OCI-LY7 (cell line): ENCODE measurements around the gene ABCG8. TPM values are rescaled to one million over a fixed set of nuclear protein-coding genes. Genes with fewer than 3 reads are reported as not detected.

Experiments
- BruUV-seq: library from RNA; stranded (reverse); fragments of 400-500 nt; replicated peaks from 2 replicates; lab custom pipeline; 2021; lab: Mats Ljungman, UMichigan
- CTCF ChIA-PET: fragments of 300-600 bp; sonication (Branson Sonifier 250); formaldehyde crosslinking; loops from one replicate; lab custom pipeline; 2022; ENCODE audit warnings: antibody characterized with exemption; ENCODE audit not compliant: unreplicated experiment; lab: Charles Lee
- POLR2A ChIA-PET: fragments of 300-600 bp; sonication (Branson Sonifier 250); formaldehyde crosslinking; loops from one replicate; lab custom pipeline; 2022; ENCODE audit warnings: antibody characterized with exemption; lab: Charles Lee
- DNase-seq: peaks from one replicate; pipeline ENCODE4 v3.0.0-alpha.2; 2015; ENCODE audit warnings: low spot score
- H2AFZ ChIP-seq: fragments of 200-600 bp; sonication (generic), shearing (Covaris generic); 2 replicates; pipeline ENCODE4 v1.6.1; 2014; ENCODE audit warnings: mild to moderate bottlenecking, antibody characterized with exemption, low read length, moderate library complexity
- H3K27ac ChIP-seq: fragments of 200-600 bp; sonication (generic); 2 replicates; pipeline ENCODE4 v1.5.1; 2014; ENCODE audit warnings: mixed run types, low read depth, mild to moderate bottlenecking, moderate library complexity, low read length, inconsistent platforms; ENCODE audit not compliant: poor library complexity, severe bottlenecking
- H3K36me3 ChIP-seq: fragments of 200-600 bp; sonication (generic); 2 replicates; pipeline ENCODE4 v1.6.1; 2014; ENCODE audit warnings: mild to moderate bottlenecking, antibody characterized with exemption, low read length, moderate library complexity, mixed read lengths; ENCODE audit not compliant: insufficient read depth
- H3K4me1 ChIP-seq: fragments of 200-600 bp; sonication (generic); 2 replicates; pipeline ENCODE4 v1.5.1; 2014; ENCODE audit warnings: mild to moderate bottlenecking, low read length; ENCODE audit not compliant: insufficient read depth, poor library complexity, severe bottlenecking
- H3K4me2 ChIP-seq: fragments of 200-600 bp; sonication (generic); 2 replicates; pipeline ENCODE4 v1.6.1; 2014; ENCODE audit warnings: mild to moderate bottlenecking, low read length
- H3K4me3 ChIP-seq: fragments of 200-600 bp; sonication (generic); 2 replicates; pipeline ENCODE4 v1.5.1; 2014; ENCODE audit warnings: mild to moderate bottlenecking, low read depth, low read length; ENCODE audit not compliant: poor library complexity, severe bottlenecking
- H3K79me2 ChIP-seq: fragments of 200-600 bp; sonication (generic); 2 replicates; pipeline ENCODE4 v1.6.1; 2016; ENCODE audit warnings: low read depth, mild to moderate bottlenecking, low read length, moderate library complexity, mixed read lengths; ENCODE audit not compliant: insufficient read depth
- H3K9me2 ChIP-seq: fragments of 200-600 bp; sonication (generic); 2 replicates; pipeline ENCODE4 v1.6.1; 2016; ENCODE audit warnings: mild to moderate bottlenecking, low read length, mixed read lengths; ENCODE audit not compliant: insufficient read depth
- H3K9me3 ChIP-seq: fragments of 200-600 bp; sonication (generic); 2 replicates; pipeline ENCODE4 v1.6.1; 2014; ENCODE audit warnings: mild to moderate bottlenecking, mixed run types, low read length, mixed read lengths
- H4K20me1 ChIP-seq: fragments of 200-600 bp; sonication (generic); 2 replicates; pipeline ENCODE4 v1.6.1; 2014; ENCODE audit warnings: mild to moderate bottlenecking, antibody characterized with exemption, low read length, moderate library complexity, mixed read lengths; ENCODE audit not compliant: insufficient read depth
- EZH2phosphoT487 ChIP-seq: fragments of 200-600 bp; sonication (generic); IDR thresholded peaks from 2 replicates; pipeline ENCODE4 v1.6.1; 2018; ENCODE audit warnings: low read depth, borderline replicate concordance, mild to moderate bottlenecking, mixed run types, antibody characterized with exemption, low read length, moderate library complexity, mixed read lengths
- intact Hi-C: fragments of 100-400 bp; cut with micrococcal nuclease; formaldehyde crosslinking; loops from one replicate; pipeline ENCODE4 v1.10.0; 2022; ENCODE audit not compliant: unreplicated experiment
- total RNA-seq, 2 experiments: library from RNA; depleted of rRNA in 1 of 2; stranded (reverse); fragments of >200 nt in 1 of 2; shearing (Covaris generic) in 1 of 2; gene quantifications; 2 replicates each; pipeline ENCODE4 v1.2.3, GENCODE V29; 2014 to 2022
- TF ChIP-seq, protein P1 (sequence below): fragments of 200-600 bp; sonication (generic); conservative IDR thresholded peaks from 2 replicates; pipeline ENCODE4 v1.5.1; 2014; ENCODE audit warnings: mild to moderate bottlenecking, antibody characterized with exemption, low read length, moderate library complexity, mixed read lengths

Gene ABCG8
- total RNA-seq, 2 experiments from 2014 or later: not detected

DNA sequence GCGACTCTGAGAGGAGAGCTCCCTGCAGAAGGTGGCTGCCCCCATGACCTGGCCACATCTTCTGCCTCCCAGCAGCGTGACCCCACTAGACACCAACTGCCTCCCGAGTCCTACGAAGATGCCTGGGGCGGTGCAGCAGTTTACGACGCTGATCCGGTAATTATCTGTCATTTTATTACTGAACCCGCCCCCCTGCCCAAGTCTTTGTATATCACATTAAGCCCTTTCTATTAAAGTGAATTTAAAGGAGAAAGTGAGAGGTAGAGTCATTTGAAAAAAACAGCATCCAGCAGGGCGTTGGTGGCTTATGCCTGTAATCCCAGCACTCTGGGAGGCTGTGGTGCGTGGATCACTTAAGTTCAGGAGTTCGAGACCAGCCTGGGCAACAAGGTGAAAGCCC is 33.4 kb downstream of the ABCG8 start:
- H3K4me3 ChIP-seq: no peak overlapping the region
- no peak for TF ChIP-seq EZH2phosphoT487
- TF ChIP-seq, protein P1, sequence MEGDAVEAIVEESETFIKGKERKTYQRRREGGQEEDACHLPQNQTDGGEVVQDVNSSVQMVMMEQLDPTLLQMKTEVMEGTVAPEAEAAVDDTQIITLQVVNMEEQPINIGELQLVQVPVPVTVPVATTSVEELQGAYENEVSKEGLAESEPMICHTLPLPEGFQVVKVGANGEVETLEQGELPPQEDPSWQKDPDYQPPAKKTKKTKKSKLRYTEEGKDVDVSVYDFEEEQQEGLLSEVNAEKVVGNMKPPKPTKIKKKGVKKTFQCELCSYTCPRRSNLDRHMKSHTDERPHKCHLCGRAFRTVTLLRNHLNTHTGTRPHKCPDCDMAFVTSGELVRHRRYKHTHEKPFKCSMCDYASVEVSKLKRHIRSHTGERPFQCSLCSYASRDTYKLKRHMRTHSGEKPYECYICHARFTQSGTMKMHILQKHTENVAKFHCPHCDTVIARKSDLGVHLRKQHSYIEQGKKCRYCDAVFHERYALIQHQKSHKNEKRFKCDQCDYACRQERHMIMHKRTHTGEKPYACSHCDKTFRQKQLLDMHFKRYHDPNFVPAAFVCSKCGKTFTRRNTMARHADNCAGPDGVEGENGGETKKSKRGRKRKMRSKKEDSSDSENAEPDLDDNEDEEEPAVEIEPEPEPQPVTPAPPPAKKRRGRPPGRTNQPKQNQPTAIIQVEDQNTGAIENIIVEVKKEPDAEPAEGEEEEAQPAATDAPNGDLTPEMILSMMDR: no peak
- H3K9me3 ChIP-seq: no peaks in the 10 kb centered on the region
- POLR2A ChIA-PET: no interaction called here
- no peaks in the 10 kb centered on the region for H4K20me1 ChIP-seq
- intact Hi-C loops: no loop called here
- H3K79me2 ChIP-seq: no peaks in the 10 kb centered on the region
- no peak overlapping the region for H2AFZ ChIP-seq
- no peaks in the 10 kb centered on the region for H3K36me3 ChIP-seq
- no TSS peak for BruUV-seq
- CTCF ChIA-PET: no interaction called here
- H3K27ac ChIP-seq: no peak overlapping the region
- H3K4me1 ChIP-seq: no peaks in the 10 kb centered on the region
- DNase-seq: no peak
- no peak overlapping the region for H3K4me2 ChIP-seq
- no peaks in the 10 kb centered on the region for H3K9me2 ChIP-seq

DNA sequence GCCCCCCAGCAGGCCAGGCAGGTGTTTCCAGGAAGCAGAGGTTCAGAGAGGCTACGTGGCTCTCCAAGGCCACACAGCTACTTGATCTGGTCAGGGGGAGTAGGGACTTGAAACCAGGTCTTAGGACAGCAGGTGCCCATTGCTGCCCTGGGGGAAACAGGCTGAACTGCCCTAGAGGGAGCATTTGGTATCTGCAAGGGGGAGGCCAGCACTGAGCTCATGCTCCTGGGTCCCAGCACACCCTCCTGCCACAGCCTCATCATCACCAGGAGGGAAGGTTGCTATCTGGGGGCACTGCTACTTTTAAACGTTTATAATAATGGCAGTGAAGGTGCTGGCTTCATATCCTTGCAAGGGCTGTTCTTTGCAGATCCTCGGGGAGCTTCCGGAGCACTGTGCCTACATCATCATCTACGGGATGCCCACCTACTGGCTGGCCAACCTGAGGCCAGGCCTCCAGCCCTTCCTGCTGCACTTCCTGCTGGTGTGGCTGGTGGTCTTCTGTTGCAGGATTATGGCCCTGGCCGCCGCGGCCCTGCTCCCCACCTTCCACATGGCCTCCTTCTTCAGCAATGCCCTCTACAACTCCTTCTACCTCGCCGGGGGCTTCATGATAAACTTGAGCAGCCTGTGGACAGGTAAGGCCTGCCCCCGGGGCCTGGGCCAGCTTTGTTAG is 36.1 kb downstream of the ABCG8 start:
- BruUV-seq: no TSS peak
- Histone ChIP-seq H4K20me1 (no peaks in the 10 kb centered on the region), H3K9me2 (no peaks in the 10 kb centered on the region), H3K9me3 (no peaks in the 10 kb centered on the region), H3K79me2 (no peaks in the 10 kb centered on the region), H3K4me1 (no peaks in the 10 kb centered on the region), H2AFZ (no peak overlapping the region), H3K27ac (no peak overlapping the region), H3K4me2 (no peak overlapping the region), H3K4me3 (no peak overlapping the region), H3K36me3 (no peaks in the 10 kb centered on the region)
- TF ChIP-seq, protein P1: no peak
- no peak for TF ChIP-seq EZH2phosphoT487
- POLR2A ChIA-PET: interaction anchor here (0.6 kb wide), 1 partner anchor 67 kb away, joined by 3 read pairs; no protein-coding TSS in a partner anchor
- DNase-seq: no peak
- intact Hi-C loops: no loop called here
- CTCF ChIA-PET: no interaction called here

DNA sequence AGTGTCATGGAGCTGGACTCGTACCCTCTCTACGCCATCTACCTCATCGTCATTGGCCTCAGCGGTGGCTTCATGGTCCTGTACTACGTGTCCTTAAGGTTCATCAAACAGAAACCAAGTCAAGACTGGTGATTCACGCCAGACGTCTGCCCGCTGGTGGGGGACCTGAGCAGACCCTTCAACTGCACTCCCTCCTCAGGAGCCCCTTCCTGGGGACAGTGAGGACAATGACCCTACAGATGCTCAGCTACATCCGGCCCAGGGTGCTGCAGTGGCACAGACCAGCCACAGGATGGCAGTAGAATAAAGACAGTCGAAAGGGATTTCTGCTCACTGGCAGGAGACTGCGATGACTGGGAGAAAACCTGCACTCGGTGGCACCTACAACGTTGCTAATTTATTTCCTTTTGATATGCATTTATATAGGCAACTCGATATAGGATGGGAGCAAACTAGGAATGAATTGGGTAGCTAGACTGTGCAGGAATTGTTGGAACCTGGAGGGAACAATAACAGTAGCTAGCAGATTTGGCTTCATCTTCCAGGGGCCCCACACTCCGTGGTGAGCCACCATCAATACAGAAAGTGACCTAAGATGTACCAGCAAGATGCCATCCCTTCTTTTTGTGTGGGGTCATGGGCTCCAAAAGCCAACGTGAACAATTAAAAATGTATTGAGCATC is 39.2 kb downstream of the ABCG8 start:
- TF ChIP-seq EZH2phosphoT487: no peak
- TF ChIP-seq, protein P1: peak; percentile 93
- DNase-seq: peak; percentile 63
- H3K4me2 ChIP-seq: no peak overlapping the region
- ChIA-PET POLR2A (interaction anchor here (0.5 to 0.9 kb wide), 3 partner anchors 25 to 122 kb away, joined by 3 to 4 read pairs (median 3); no protein-coding TSS in a partner anchor), CTCF (no interaction called here)
- H3K36me3 ChIP-seq: no peaks in the 10 kb centered on the region
- no peaks in the 10 kb centered on the region for H3K79me2 ChIP-seq
- no peaks in the 10 kb centered on the region for H3K9me2 ChIP-seq
- H4K20me1 ChIP-seq: no peaks in the 10 kb centered on the region
- no peaks in the 10 kb centered on the region for H3K9me3 ChIP-seq
- H3K27ac ChIP-seq: no peak overlapping the region
- BruUV-seq: no TSS peak
- no peak overlapping the region for H2AFZ ChIP-seq
- no peaks in the 10 kb centered on the region for H3K4me1 ChIP-seq
- no peak overlapping the region for H3K4me3 ChIP-seq
- intact Hi-C loops: no loop called here
